HG02759 (cell line): Measurements from ENCODE around the gene ASB9.
"Not testable (repeated sequence)": the region's sequence is repeated elsewhere in the genome, so short reads cannot be mapped to it uniquely, and the experiment has no call there.

Experiments used
- ATAC-seq: cut with Tn5 transposase; IDR thresholded peaks from one replicate; pipeline ENCODE4 v1.9.1; 2021; ENCODE audit warnings: mild to moderate bottlenecking, moderate library complexity; ENCODE audit not compliant: unreplicated experiment

ASB9 gene

GRCh38 chrX:15242899-15243555, 26.9 kb downstream of the ASB9 start:
- ATAC-seq, result peak; percentile 49

- ATAC-seq, result no peak
These were observed 28.6 kb downstream of the ASB9 start for GRCh38 chrX:15241301-15241700.

- no peak for ATAC-seq
These were observed 29.5 kb downstream of the ASB9 start for GRCh38 chrX:15240414-15240813.

- no peak for ATAC-seq
These were observed 33.7 kb downstream of the ASB9 start for GRCh38 chrX:15236146-15236545.

GRCh38 chrX:15235001-15235400, 34.9 kb downstream of the ASB9 start:
- ATAC-seq, result no peak

- ATAC-seq, result no peak
These were observed 36.4 kb downstream of the ASB9 start for GRCh38 chrX:15233416-15234015.

GRCh38 chrX:15224747-15225146, 45.1 kb downstream of the ASB9 start:
- ATAC-seq, result no peak

- ATAC-seq, result no peak
These were observed 48.6 kb downstream of the ASB9 start for GRCh38 chrX:15221321-15221720.

- no peak for ATAC-seq
These were observed 52.7 kb downstream of the ASB9 start for GRCh38 chrX:15217161-15217560.

GRCh38 chrX:15216280-15216679, 53.6 kb downstream of the ASB9 start:
- no peak for ATAC-seq

GRCh38 chrX:15215366-15215765, 54.5 kb downstream of the ASB9 start:
- ATAC-seq, result no peak

GRCh38 chrX:15214588-15214987, 55.3 kb downstream of the ASB9 start:
- no peak for ATAC-seq

GRCh38 chrX:15209096-15209495, 60.8 kb downstream of the ASB9 start:
- ATAC-seq, result no peak

- ATAC-seq, result no peak
These were observed 61.9 kb downstream of the ASB9 start for GRCh38 chrX:15207994-15208393.

- no peak for ATAC-seq
These were observed 62.5 kb downstream of the ASB9 start for GRCh38 chrX:15207384-15207783.

- no peak for ATAC-seq
These were observed 63.6 kb downstream of the ASB9 start for GRCh38 chrX:15206306-15206705.

GRCh38 chrX:15204130-15204751, 65.6 kb downstream of the ASB9 start:
- ATAC-seq, result peak; percentile 83

GRCh38 chrX:15203694-15204093, 66.2 kb downstream of the ASB9 start:
- no peak for ATAC-seq

GRCh38 chrX:15202454-15203177, 67.3 kb downstream of the ASB9 start:
- ATAC-seq, result no peak

GRCh38 chrX:15200871-15201270, 69.0 kb downstream of the ASB9 start:
- ATAC-seq, result no peak

- not testable (repeated sequence) for ATAC-seq
These were observed 71.2 kb downstream of the ASB9 start for GRCh38 chrX:15198608-15199202.
